Upper lobe of right lung (tissue), 1 donor: ENCODE results near the gene NOTCH4. TPM values are rescaled to one million over a fixed set of nuclear protein-coding genes. Genes with fewer than 3 reads are reported as not detected.

ENCODE experiments used
- ATAC-seq: fragments of 200-7000 bp; cut with Tn5 transposase; one replicate; pipeline ENCODE4 v1.9.1; 2020; ENCODE audit warnings: mild to moderate bottlenecking, moderate library complexity
- DNase-seq: peaks from one replicate; pipeline ENCODE4 v3.0.0-alpha.2; 2020
- H3K27ac ChIP-seq: fragments of 200-600 bp; one replicate; pipeline ENCODE4 v1.8.0; 2022
- H3K27me3 ChIP-seq: fragments of 200-600 bp; one replicate; pipeline ENCODE4 v1.8.0; 2022; ENCODE audit warnings: mild to moderate bottlenecking
- H3K36me3 ChIP-seq: fragments of 200-600 bp; one replicate; pipeline ENCODE4 v1.8.0; 2022
- H3K4me1 ChIP-seq: fragments of 200-600 bp; one replicate; pipeline ENCODE4 v1.8.0; 2022
- H3K4me3 ChIP-seq: fragments of 200-600 bp; one replicate; pipeline ENCODE4 v1.8.0; 2022; ENCODE audit warnings: mild to moderate bottlenecking
- H3K9me3 ChIP-seq: fragments of 200-600 bp; one replicate; pipeline ENCODE4 v1.8.0; 2022
- CTCF ChIP-seq: fragments of 200-600 bp; IDR thresholded peaks from one replicate; pipeline ENCODE4 v1.8.0; 2022; ENCODE audit warnings: antibody characterized with exemption
- intact Hi-C: fragments of 100-400 bp; cut with DNase I; formaldehyde crosslinking; loops from one replicate; pipeline ENCODE4 v1.11.0; 2022
- total RNA-seq: library from RNA; stranded (reverse); fragmentation: NEBNext Ultra II Directional; extraction: Animal tissue kit (Norgen Biotek cat#: 25700); gene quantifications from one replicate; pipeline ENCODE4 v1.2.1, GENCODE V29; 2021
- donor health status: DM: no; HTN: yes; CAD: no; lungs with severe emphysema.

Gene NOTCH4
- total RNA-seq, 1 donor from 2014 or later: 78.7 TPM

- H3K36me3 ChIP-seq: peaks cover 25% of the 10 kb centered on the region
- TF ChIP-seq CTCF: no peak
- H3K4me1 ChIP-seq: no peaks in the 10 kb centered on the region
- H3K27me3 ChIP-seq: no peaks in the 10 kb centered on the region
- no peak for DNase-seq
- peak; percentile 34 for ATAC-seq
- H3K9me3 ChIP-seq: no peaks in the 10 kb centered on the region
- peak overlapping the region; percentile 42 for H3K27ac ChIP-seq
- H3K4me3 ChIP-seq: no peak overlapping the region
- intact Hi-C loops: no loop called here
Measured at GRCh38 chr6:32163559-32164258, 60.2 kb downstream of the NOTCH4 start.

GRCh38 chr6:32158052-32158451 is 65.8 kb downstream of the NOTCH4 start:
- no peak for ATAC-seq
- intact Hi-C loops: no loop called here
- H3K36me3 ChIP-seq: peaks cover 14% of the 10 kb centered on the region

GRCh38 chr6:32156891-32157290 is 67.0 kb downstream of the NOTCH4 start:
- intact Hi-C loops: no loop called here
- peaks cover 14% of the 10 kb centered on the region for H3K36me3 ChIP-seq
- no peak for DNase-seq

More at GRCh38 chr6:32158052-32158451, 65.8 kb downstream of the NOTCH4 start:
- Histone ChIP-seq H3K4me1 (peaks cover 17% of the 10 kb centered on the region), H3K27me3 (no peaks in the 10 kb centered on the region), H3K4me3 (no peak overlapping the region), H3K27ac (no peak overlapping the region), H3K9me3 (no peaks in the 10 kb centered on the region)
- no peak for TF ChIP-seq CTCF
- no peak for DNase-seq

GRCh38 chr6:32154514-32155161 is 69.2 kb downstream of the NOTCH4 start:
- peak; percentile 75 for ATAC-seq
- Histone ChIP-seq H3K36me3 (peaks cover 11% of the 10 kb centered on the region), H3K27ac (peak overlapping the region; percentile 87), H3K9me3 (no peaks in the 10 kb centered on the region), H3K4me1 (peaks cover 28% of the 10 kb centered on the region), H3K27me3 (peaks cover 10% of the 10 kb centered on the region), H3K4me3 (peak overlapping the region; percentile 75)
- DNase-seq: peak; percentile 74
- TF ChIP-seq CTCF: peak; percentile 47
- intact Hi-C loops: no loop called here

More at GRCh38 chr6:32156891-32157290, 67.0 kb downstream of the NOTCH4 start:
- Histone ChIP-seq H3K27me3 (no peaks in the 10 kb centered on the region), H3K4me3 (no peak overlapping the region), H3K4me1 (peaks cover 28% of the 10 kb centered on the region), H3K9me3 (no peaks in the 10 kb centered on the region), H3K27ac (no peak overlapping the region)
- no peak for TF ChIP-seq CTCF
- no peak for ATAC-seq

GRCh38 chr6:32153564-32154513 is 70.0 kb downstream of the NOTCH4 start, which contains the start of gene PPT2:
Gene PPT2 (plus strand): TSS chr6:32154141. CDS start chr6:32154595, 454 bp downstream.
- H3K4me1 ChIP-seq: peaks cover 28% of the 10 kb centered on the region
- TF ChIP-seq CTCF: peak; percentile 20
- peak; percentile 83 for DNase-seq
- peak within 1 kb of the TSS; percentile 75 for H3K4me3 ChIP-seq
- intact Hi-C loops: no loop called here
- peak; percentile 75 for ATAC-seq
- H3K36me3 ChIP-seq: peaks cover 10% of the 10 kb centered on the region
- peaks cover 18% of the 10 kb centered on the region for H3K27me3 ChIP-seq
- no peaks in the 10 kb centered on the region for H3K9me3 ChIP-seq
- peak within 1 kb of the TSS; percentile 87 for H3K27ac ChIP-seq
